ENCODE data around the gene RNF217.
"Not testable (repeated sequence)": the region's sequence is repeated elsewhere in the genome, so short reads cannot be mapped to it uniquely, and the experiment has no call there.

Gene RNF217

GRCh38 chr6:124961777-124962638 lies at the start of gene RNF217:
TSS of gene RNF217 (plus strand) at chr6:124962437. CDS start at chr6:124962545, 108 bp downstream.
- DNase-seq (ENCODE audit: low read depth): peak; percentile 79
- peak within 1 kb of the TSS; percentile 79 for H3K4me3 ChIP-seq (ENCODE audit: low read depth, low read length)
- no peak for TF ChIP-seq CTCF (conservative IDR thresholded peaks at IDR 0.05; ENCODE audit: low read depth, low read length)

- DNase-seq (ENCODE audit: low read depth): no peak
- H3K4me3 ChIP-seq (ENCODE audit: low read depth, low read length): no peak overlapping the region
- TF ChIP-seq CTCF (conservative IDR thresholded peaks at IDR 0.05; ENCODE audit: low read depth, low read length): no peak
Measured at GRCh38 chr6:124913056-124913455, 49.2 kb upstream of the RNF217 start.

GRCh38 chr6:124917769-124918168 lies 44.5 kb upstream of the RNF217 start:
- DNase-seq (ENCODE audit: low read depth): no peak
- H3K4me3 ChIP-seq (ENCODE audit: low read depth, low read length): no peak overlapping the region
- no peak for TF ChIP-seq CTCF (conservative IDR thresholded peaks at IDR 0.05; ENCODE audit: low read depth, low read length)

GRCh38 chr6:124919703-124920102 lies 42.5 kb upstream of the RNF217 start:
- not testable (repeated sequence) for H3K4me3 ChIP-seq (ENCODE audit: low read depth, low read length)

GRCh38 chr6:124924333-124924759 lies 37.9 kb upstream of the RNF217 start:
- TF ChIP-seq CTCF (conservative IDR thresholded peaks at IDR 0.05; ENCODE audit: low read depth, low read length): no peak
- H3K4me3 ChIP-seq (ENCODE audit: low read depth, low read length): no peak overlapping the region
- peak; percentile 19 for DNase-seq (ENCODE audit: low read depth)

More at GRCh38 chr6:124919703-124920102, 42.5 kb upstream of the RNF217 start:
- not testable (repeated sequence) for DNase-seq (ENCODE audit: low read depth)

GRCh38 chr6:124926435-124926834 lies 35.8 kb upstream of the RNF217 start:
- no peak for DNase-seq (ENCODE audit: low read depth)
- no peak for TF ChIP-seq CTCF (conservative IDR thresholded peaks at IDR 0.05; ENCODE audit: low read depth, low read length)

GRCh38 chr6:124927806-124928205 lies 34.4 kb upstream of the RNF217 start:
- TF ChIP-seq CTCF (conservative IDR thresholded peaks at IDR 0.05; ENCODE audit: low read depth, low read length): no peak
- no peak overlapping the region for H3K4me3 ChIP-seq (ENCODE audit: low read depth, low read length)
- peak; percentile 11 for DNase-seq (ENCODE audit: low read depth)

More at GRCh38 chr6:124926435-124926834, 35.8 kb upstream of the RNF217 start:
- no peak overlapping the region for H3K4me3 ChIP-seq (ENCODE audit: low read depth, low read length)
